Ectodermal cell (in vitro differentiated cells): ENCODE data around the gene FRAT1.

ENCODE experiments used
- H3K27ac ChIP-seq: 2 replicates; pipeline ENCODE4 v1.7.0; 2013; ENCODE audit warnings: mild to moderate bottlenecking, low read depth, low read length; ENCODE audit not compliant: insufficient read depth, poor library complexity, severe bottlenecking
- H3K27me3 ChIP-seq: 2 replicates; pipeline ENCODE4 v1.7.0; 2013; ENCODE audit warnings: mild to moderate bottlenecking, low read length; ENCODE audit not compliant: insufficient read depth, control insufficient read depth, poor library complexity, severe bottlenecking
- H3K36me3 ChIP-seq: one replicate; pipeline ENCODE4 v1.7.0; 2013; ENCODE audit warnings: low read length; ENCODE audit not compliant: control insufficient read depth, insufficient read depth
- H3K4me1 ChIP-seq: one replicate; pipeline ENCODE4 v1.7.0; 2013; ENCODE audit warnings: low read length; ENCODE audit not compliant: control insufficient read depth, insufficient read depth
- H3K4me3 ChIP-seq: 2 replicates; pipeline ENCODE4 v1.7.0; 2013; ENCODE audit warnings: low read depth, low read length, control low read depth; ENCODE audit not compliant: insufficient read depth
- H3K9me3 ChIP-seq: 2 replicates; pipeline ENCODE4 v1.7.0; 2013; ENCODE audit warnings: mild to moderate bottlenecking, low read length, moderate library complexity; ENCODE audit not compliant: control insufficient read depth
- WGBS, 2 experiments: methylation state at CpG; one replicate each; pipeline ENCODE4 v1.1.7; 2013; ENCODE audit warnings: missing lambda C conversion rate in 2 of 2; 5-methylcytosine and 5-hydroxymethylcytosine counted together

FRAT1 gene

DNA sequence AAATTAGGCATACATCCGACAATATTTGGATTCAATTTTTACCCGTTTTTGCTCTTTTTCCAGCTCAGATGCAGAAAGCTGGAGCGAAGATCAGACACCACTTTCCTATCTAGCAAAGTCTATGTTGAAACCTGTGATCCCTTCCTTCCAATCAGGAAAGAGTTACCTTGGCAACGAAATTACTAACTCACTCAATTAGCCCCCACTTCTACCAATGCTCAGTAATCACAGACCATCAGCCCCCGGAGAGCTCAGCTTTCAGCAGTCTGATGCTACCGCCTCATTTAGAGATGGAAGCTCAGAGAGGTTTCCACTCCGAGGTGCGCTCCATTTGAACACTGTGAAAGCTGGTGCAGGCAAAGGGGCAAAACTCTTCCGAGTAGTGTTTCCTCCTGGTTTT, 6.7 kb downstream of the FRAT1 start:
- no peak overlapping the region for H3K27ac ChIP-seq
- H3K27me3 ChIP-seq: peaks cover 23% of the 10 kb centered on the region
- peaks cover 9% of the 10 kb centered on the region for H3K4me1 ChIP-seq
- no peaks in the 10 kb centered on the region for H3K9me3 ChIP-seq
- no peaks in the 10 kb centered on the region for H3K36me3 ChIP-seq
- no peak overlapping the region for H3K4me3 ChIP-seq
- 89 to 91% methylated on average over 9 of the region's 9 CpGs for WGBS, 2 experiments

- Histone ChIP-seq H3K27ac (no peak overlapping the region), H3K4me1 (no peaks in the 10 kb centered on the region), H3K27me3 (peaks cover 11% of the 10 kb centered on the region), H3K36me3 (no peaks in the 10 kb centered on the region), H3K4me3 (no peak overlapping the region), H3K9me3 (no peaks in the 10 kb centered on the region)
- WGBS, 2 experiments: 80 to 82% methylated on average over 6 to 7 of the region's 7 CpGs
Observed at GRCh38 chr10:97327348-97328294, 8.6 kb downstream of the FRAT1 start.

DNA sequence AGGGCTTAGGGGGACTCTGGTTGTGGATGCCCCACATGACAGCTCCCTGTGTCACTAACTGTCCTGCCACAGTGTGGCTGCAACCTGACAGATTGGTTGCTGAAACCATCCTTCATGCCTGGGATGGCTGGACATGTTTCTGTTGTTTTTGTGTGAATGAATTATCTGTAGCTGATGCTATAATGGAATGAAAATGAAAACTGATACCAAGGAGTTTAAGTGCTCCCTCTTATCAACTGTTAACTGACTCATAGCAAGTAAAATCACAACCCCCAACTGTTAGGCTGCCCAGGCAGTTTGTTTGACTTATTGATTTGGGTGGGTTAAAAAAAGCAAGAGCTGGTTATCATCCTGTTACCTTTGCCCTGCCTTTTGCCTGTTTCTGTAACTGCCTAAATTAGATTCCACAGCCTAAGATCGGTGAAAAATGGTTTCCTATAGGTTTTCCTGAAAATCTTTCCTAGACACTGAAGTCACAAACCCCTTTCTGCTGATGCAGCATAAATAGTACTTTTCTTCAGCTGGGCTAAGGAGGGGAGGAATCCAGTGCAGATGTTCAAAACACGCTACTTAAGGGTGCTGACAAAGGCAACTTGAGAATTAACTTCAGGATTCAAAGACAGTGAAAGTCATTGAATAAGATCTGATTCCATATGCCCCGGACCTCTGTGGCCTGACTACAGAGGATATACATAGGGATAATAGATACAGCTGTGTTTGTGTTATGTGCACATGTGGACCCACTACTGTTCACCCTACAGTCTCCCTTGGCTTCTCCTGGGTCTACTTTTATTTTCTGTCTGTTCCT, 9.8 kb downstream of the FRAT1 start:
- Histone ChIP-seq H3K4me1 (no peaks in the 10 kb centered on the region), H3K36me3 (no peaks in the 10 kb centered on the region), H3K4me3 (no peak overlapping the region), H3K9me3 (no peaks in the 10 kb centered on the region), H3K27ac (no peak overlapping the region), H3K27me3 (peaks cover 19% of the 10 kb centered on the region)
- 95% methylated on average over 3 of the region's 3 CpGs for WGBS, 2 experiments

DNA sequence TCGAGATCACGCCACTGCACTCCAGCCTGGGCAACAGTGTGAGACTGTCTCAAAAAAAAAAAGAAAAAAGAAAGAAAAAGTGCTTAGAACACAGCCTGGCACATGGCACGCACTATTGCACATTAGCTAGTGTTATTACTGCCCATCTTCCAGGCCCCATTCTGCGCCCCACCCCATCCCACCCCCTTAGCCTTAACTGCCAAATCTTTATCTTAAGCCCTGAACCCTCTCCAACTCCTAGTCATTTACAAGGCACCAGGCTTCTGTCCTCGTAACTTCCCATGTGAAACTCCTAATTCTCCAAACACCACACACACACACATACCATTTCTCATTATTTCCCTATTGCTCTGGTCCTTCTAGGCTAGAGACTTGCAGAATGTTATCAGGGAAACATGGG, 10.7 kb downstream of the FRAT1 start:
- Histone ChIP-seq H3K27ac (no peak overlapping the region), H3K36me3 (no peaks in the 10 kb centered on the region), H3K4me3 (no peak overlapping the region), H3K9me3 (no peaks in the 10 kb centered on the region), H3K27me3 (peaks cover 21% of the 10 kb centered on the region), H3K4me1 (no peaks in the 10 kb centered on the region)
- 91% methylated on average over 5 of the region's 5 CpGs for WGBS, 2 experiments

- no peak overlapping the region for H3K27ac ChIP-seq
- WGBS, 2 experiments: 58 to 61% methylated on average over 6 of the region's 6 CpGs
- H3K4me1 ChIP-seq: no peaks in the 10 kb centered on the region
- H3K36me3 ChIP-seq: no peaks in the 10 kb centered on the region
- no peak overlapping the region for H3K4me3 ChIP-seq
- no peaks in the 10 kb centered on the region for H3K9me3 ChIP-seq
- peaks cover 32% of the 10 kb centered on the region for H3K27me3 ChIP-seq
Observed at GRCh38 chr10:97331153-97331703, 12.2 kb downstream of the FRAT1 start.

DNA sequence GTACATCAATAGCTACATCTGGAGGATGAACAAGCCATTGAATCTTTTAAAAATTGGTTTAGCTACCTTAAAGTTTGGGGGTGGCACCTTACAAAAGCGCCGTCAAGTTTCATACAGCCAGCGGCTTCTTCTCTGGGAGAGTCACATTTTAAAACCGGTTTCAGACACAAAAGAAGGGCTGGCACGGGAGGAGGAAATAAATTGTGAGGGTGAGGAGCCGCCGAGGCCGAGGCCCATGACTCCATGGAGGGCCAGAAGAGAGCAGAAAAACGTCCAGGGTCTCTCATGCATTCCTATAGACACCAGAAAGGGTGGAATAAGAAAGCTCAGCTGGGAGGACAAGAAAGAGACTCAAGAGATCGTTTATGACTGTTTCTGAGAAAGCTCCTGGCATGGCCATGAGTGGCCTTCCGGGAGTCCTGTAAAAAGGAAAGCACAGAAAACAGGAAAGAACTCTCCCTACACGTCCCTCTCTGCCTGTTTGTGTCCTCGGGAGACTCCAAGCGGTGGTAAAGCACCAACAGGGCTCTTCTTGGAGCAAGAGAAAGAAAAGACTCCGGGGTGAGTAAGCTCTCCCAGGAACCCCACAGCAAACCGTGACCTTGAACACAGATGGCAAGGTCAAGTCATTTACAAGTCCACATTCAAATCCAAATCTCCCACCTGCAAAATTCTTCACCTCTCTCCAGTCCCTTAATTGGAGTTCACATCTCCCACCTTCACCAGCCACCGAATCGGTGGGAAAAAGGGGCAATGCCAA, 13.7 kb downstream of the FRAT1 start:
- Histone ChIP-seq H3K4me3 (peak overlapping the region; percentile 72), H3K36me3 (no peaks in the 10 kb centered on the region), H3K9me3 (no peaks in the 10 kb centered on the region), H3K4me1 (peaks cover 13% of the 10 kb centered on the region), H3K27me3 (peaks cover 42% of the 10 kb centered on the region), H3K27ac (no peak overlapping the region)
- WGBS, 2 experiments: 6 to 7% methylated on average over 18 of the region's 18 CpGs

DNA sequence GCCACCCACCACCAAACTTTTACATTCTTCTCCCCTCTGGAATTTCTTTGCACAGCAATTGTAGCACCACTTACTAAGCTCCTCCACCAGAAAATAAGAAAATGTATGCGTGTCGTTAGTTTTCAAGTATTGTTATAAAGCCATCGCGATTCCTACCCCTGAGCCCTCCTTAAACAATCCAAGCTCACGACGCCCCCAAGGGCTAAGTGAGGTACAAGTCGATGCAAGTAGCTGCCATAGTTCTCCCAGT, 14.2 kb downstream of the FRAT1 start:
- Histone ChIP-seq H3K4me1 (peaks cover 18% of the 10 kb centered on the region), H3K27me3 (peaks cover 47% of the 10 kb centered on the region), H3K4me3 (peak overlapping the region; percentile 72), H3K27ac (no peak overlapping the region), H3K36me3 (no peaks in the 10 kb centered on the region), H3K9me3 (no peaks in the 10 kb centered on the region)
- WGBS, 2 experiments: 0 to 1% methylated on average over 7 of the region's 7 CpGs

DNA sequence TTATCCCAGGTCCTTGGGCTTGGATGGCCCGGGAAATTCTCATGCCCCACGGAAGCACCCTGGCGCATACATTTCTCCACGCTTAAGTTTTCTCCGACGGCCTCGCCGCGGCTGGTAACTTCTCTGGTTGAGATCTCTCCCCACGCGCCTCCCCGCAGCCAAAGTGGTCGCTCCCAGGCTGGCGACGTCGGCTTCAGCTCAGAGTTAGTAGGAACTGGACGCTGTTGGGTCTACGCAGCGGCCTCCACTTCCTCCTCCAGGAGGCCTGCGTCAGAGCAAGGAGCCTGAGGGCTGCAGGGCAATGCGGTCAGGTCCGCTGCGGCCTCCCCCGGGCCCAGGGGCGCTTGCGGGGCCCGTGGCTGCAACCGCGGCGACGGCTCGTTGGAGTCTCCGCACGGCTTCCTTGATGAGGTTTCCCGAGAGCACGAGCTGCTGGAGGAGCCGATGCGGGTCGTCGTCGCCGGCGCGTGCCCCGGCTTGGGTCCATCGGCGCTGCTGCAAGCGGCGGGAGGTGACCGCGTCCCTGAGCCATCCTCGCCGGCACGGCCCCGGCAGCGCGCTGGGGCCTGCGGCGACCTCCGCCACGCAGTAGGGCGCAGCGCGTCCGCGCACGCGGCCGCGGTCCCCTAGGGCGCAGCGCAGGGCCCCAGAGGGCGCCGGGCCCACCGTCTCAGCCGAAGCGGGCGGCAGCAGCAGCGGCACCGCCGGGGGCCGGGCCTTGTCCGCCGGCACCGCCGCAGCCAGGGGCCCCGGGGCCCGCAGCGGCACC, 14.7 kb downstream of the FRAT1 start:
- H3K27me3 ChIP-seq: peaks cover 51% of the 10 kb centered on the region
- H3K4me1 ChIP-seq: peaks cover 20% of the 10 kb centered on the region
- H3K9me3 ChIP-seq: no peaks in the 10 kb centered on the region
- H3K4me3 ChIP-seq: peak overlapping the region; percentile 72
- H3K27ac ChIP-seq: no peak overlapping the region
- no peaks in the 10 kb centered on the region for H3K36me3 ChIP-seq
- WGBS, 2 experiments: 0% methylated on average over 89 of the region's 89 CpGs

GRCh38 chr10:97334370-97335175, 15.5 kb downstream of the FRAT1 start, which contains the start of gene FRAT2:
FRAT2 (minus strand) TSS chr10:97334729; CDS start chr10:97334572, 157 bp downstream.
- 0% methylated on average over 92 to 98 of the region's 103 CpGs for WGBS, 2 experiments
- no peaks in the 10 kb centered on the region for H3K9me3 ChIP-seq
- H3K4me3 ChIP-seq: peak within 1 kb of the TSS; percentile 72
- H3K27me3 ChIP-seq: peaks cover 51% of the 10 kb centered on the region
- peaks cover 20% of the 10 kb centered on the region for H3K4me1 ChIP-seq
- H3K27ac ChIP-seq: peak within 1 kb of the TSS; percentile 94
- no peaks in the 10 kb centered on the region for H3K36me3 ChIP-seq
